ACHN (cell line): ENCODE measurements around the gene PTCRA.
A peak's percentile ranks its signal among the peaks of the same experiment; 100 is the strongest.

Experiments
- DNase-seq: peaks from one replicate; pipeline ENCODE4 v3.0.0-alpha.2; 2015
- in situ Hi-C: cut with HindIII; loops from 2 replicates; pipeline ENCODE4 v1.10.0; 2017; ENCODE audit warnings: low sequenced_read_pairs, low pct_ligation_motif_present, low pct_unique_long_range_greater_than_20kb

PTCRA gene

DNA sequence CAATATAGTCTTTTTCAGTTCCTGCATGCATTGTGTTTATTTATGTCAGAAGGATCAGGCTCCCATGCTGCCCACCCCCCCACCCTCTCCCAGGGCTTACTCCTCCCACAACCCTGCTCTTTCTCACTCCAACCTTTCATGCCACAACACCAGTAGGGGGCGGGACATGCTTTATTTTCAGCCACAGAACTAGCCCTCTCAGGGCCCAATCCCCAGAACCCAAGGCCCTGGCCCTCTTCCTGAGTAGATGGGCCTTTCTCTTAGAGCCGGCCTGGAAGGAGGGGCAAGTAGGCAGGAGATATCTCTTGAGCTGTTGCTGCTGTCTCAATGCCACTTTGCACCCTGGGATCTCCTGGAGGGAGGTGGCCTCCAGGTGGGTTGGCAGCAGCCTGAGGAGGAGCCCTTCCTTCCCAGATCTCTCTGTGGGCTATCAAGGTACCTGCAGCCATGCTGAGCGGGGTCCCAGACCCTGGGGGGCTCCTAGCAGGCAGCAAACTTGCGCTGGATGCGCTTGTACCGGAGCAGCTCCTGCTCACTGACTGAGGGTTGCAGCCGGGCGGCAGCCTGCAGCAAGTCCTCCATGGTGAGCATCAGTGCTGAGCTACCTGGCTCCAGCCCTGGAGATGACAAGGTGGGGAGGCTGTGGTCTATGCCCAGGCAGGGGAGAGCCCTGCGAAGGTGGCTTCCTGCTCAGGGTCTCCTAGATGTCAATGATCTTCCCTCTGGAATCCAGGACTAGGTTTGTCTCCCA is 48.2 kb downstream of the PTCRA start:
- DNase-seq, result peak; percentile 63
- in situ Hi-C loops, result no loop called here

DNA sequence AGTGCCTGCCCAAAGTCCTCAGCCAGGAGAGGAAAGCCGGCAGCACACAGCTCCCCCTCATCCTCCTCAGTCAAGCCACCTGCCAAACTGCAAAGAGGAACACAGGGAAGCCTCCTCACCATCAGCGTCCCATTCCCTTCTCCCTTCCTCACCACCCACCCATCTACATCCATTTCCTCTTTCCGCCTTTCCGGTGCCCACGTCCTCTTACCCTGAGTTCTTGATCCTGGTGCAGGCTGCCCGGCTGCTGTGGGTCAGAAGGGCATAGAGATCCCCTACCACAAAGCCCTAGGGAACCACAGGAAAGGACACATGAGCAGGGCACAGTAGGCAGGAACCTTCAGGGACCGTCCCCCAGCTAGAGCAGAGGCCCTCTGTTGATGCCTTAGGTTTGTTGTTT is 50.7 kb downstream of the PTCRA start:
- in situ Hi-C loops, result no loop called here
- DNase-seq, result no peak

DNA sequence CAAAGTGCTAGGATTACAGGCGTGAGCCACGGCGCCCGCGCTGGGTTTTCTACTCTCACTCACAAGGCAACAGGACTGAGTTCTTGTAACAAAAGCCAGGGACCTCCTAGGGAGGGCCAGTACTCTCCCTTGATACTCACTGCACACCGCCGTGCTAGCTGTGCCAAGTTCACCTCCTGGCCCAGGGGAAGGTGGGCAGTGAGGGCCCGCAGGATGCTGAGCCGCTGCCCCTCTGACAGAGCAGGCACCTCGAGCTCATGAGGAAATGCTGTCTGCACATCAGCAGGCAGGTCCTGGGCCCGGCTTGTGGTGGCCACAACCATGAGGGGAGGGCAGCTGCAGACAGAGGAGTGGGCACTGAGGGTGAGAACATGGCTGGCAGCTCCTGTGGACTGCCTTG is 51.4 kb downstream of the PTCRA start:
- no peak for DNase-seq
- in situ Hi-C loops, result no loop called here

DNA sequence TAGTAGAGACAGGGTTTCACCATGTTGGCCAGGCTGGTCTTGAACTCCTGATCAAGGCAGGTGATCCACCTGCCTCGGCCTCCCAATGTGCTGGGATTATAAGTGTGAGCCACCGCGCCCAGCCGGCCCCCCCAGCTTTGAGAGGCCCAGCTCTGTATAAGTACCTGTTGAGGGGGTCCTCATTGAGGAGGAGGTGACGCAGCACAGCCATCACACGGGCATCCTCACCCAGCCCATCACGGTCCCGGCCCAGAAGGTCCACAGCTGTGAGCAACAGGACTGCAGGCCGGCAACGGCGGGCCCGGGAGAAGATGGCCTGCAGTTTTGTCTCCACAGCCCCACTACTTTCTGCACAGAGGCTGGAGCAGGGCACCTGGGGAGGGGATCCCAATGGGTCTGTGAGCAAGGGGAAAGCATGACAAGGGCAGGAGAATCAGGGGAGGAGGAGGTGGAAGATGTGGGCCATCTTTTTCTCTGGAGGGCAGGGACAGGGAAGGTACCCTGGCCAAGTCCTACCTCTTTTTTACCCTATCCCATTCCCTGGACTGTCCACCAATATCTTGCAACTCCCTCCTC is 52.4 kb downstream of the PTCRA start:
- no peak for DNase-seq
- in situ Hi-C loops, result no loop called here

DNA sequence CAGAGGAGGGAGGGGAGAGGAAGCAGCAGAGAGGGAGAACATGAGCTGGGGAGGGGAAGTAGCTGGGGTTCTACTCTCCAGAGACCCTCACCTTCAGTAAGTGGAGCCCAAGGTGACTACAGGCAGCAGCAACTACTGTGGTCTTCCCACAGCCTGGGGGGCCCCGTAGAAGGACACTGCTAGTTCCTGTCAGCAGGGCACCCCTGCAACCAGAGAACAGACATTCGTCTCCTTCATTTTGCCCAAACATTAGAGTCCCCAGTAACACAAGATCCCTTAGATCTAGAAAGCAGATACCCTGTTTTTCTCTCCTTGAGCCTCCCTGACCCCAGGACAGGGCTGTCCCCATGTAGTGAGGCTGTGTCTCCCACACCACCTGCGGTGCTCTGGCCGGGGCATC is 52.9 kb downstream of the PTCRA start:
- DNase-seq, result no peak
- in situ Hi-C loops, result no loop called here

DNA sequence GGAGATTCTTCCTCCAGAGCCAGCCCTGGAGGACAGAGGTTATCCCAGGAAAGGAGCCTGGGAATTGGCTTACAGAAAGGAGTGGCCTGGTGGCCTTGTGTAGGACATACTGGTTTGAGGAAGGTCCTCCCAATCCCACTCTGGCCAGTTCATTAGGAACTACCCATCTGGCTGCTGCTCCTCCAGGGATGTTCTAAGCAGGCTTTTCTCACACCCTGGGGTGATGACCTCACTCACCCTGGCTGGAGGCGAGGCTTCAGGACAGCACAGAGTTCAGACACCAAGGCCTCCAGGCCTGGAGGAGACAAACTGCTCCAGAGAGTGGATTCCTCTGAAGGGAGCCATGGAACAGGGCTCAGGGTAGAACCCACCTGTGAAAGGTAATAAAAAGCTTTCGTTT is 53.6 kb downstream of the PTCRA start:
- DNase-seq, result no peak
- in situ Hi-C loops, result no loop called here

DNA sequence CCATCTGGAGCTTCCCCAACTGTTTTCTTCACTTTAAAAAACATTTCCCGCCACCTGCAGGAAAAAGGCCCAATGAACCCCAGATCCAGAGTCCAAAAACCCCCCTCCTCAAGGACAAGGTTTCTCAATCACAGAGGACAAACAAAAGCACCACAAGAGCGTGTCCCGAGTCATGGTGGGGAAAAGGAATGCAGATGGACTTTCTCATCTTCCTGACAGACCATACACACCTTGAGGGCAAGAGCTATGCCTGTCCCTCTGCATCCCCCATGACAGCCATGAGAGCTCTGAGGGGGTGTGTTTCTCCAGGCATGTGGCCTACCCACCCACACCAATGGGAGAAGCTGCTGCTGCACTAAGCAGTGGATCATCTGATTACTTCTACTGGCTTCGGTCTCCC is 54.1 kb downstream of the PTCRA start:
- in situ Hi-C loops, result no loop called here
- DNase-seq, result no peak

DNA sequence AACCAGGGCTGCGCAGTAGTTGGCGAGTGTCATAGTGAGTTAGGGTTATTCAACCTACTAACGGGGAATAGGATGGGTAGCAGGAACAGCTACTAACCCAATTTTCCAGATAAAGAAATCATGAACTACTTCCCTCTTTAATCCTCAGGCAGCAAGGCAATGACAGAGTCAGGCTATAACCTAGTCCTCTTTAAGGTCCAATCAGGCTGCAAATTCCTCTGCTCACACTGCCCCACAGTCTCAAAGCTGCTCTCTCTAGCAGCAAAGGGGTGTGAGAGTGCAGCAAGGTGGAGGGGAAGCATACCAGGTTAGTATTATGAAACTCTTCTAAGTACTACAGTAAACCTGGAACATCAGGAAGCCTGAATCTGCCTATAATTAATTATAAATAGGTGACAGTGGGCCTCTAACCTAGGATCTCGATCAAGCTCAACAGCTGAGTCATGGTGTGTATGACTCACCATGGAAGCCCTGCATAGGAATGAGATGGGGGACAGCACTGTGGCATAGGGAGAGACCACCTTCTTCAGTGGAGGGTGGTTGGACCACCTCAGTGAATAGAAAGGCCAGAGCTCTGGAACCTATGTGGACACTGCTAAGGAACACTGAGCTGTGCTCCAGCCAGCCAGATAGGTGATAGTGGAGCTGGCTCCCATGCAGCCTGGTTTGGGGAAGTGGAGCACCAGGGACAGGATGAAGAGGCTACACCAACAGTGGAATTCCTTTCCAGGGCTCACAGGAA is 55.2 kb downstream of the PTCRA start:
- DNase-seq, result peak; percentile 30
- in situ Hi-C loops, result no loop called here

DNA sequence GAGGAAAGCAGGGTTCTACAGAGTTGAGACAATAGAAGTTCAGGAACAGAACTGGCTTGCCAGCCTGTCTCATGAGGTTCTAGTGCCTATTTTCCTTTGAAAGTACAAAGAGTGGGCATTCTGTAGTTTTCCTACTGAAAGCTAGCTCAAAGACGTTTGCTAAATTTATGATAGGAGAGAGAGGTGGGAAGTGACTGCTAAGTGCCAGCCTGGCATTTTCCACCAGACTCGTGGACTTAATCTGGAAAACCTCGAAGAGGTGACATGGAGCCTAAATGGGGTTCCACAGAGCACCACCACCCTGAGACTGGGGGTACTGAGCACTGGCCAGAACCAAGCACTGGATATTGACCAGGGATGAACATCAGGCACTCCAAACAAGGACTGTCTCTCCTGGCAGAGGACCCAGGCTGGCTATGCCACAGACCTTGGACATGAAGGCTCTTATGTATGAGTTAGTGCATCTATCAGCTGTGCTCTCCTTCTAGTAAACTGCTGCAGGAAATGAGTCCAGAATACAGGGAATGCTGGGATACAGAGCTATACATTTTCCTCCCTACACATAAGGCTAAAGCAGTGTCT is 56.0 kb downstream of the PTCRA start:
- no peak for DNase-seq
- in situ Hi-C loops, result no loop called here

DNA sequence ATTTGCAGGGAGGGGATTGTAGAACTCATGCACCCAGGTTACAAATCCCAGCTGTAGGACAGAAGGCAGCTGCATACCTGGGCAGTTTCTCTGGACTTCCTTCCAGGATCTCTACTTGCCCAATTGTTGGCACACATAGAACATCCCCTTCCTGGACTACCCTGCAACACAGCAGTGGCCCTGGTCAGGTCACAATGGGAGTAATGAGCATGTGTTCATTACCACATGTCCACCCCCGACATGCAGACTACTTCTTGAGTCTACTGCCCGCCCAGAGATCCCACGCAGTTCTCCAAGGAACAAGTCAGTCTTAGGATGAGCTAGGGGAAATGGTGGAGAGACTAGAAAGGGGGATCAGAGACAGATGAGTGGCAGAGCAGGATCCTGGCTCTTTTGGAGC is 58.1 kb downstream of the PTCRA start:
- no peak for DNase-seq
- in situ Hi-C loops, result no loop called here

DNA sequence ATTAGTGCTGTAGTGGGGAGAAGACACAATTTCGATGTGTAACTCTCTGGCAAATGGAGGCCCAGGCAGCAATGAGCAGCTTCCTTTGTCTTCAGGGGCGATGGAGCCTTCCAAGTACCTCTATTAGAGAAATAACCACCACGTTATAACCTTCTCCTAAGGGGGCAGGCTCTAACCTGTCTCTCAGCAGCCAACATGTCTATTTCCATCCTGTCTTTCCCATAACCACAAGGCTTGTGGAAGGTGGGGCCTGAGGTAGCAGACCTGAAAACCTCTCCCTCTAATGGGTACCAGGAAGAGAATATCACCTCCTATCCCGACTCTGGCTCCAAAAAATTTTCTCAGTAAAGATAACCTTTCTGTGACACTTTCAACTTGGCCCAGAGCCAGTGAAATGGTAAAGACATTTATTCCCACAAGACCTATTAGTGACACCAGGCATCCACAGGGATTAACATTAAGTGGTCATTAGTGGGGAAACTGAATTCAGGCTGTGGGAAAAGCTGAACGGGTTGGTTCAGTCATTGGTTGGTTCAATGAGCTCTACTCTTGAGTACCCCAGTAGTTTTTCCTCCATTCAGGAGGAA is 59.2 kb downstream of the PTCRA start:
- DNase-seq, result no peak
- in situ Hi-C loops, result no loop called here
